Tibial nerve (tissue), 4 donors: Measurements from ENCODE around the gene COL6A2.

Experiments
- CTCF ChIP-seq, 5 experiments: fragments of 200-600 bp in 3 of 5; fragments of 450-650 bp in 2 of 5; sonication (generic) in 3 of 5; IDR thresholded peaks; one replicate each; pipeline ENCODE4 v1.5.1; 2016 to 2019; ENCODE audit warnings: antibody characterized with exemption in 5 of 5, mild to moderate bottlenecking in 3 of 5, moderate library complexity in 2 of 5
- EP300 ChIP-seq, 2 donors: sonication (generic); formaldehyde crosslinking; IDR thresholded peaks; one replicate each; pipeline ENCODE4 v1.6.1; 2017; ENCODE audit warnings: antibody characterized with exemption in 2 of 2, mild to moderate bottlenecking in 1 of 2
- POLR2A ChIP-seq, 2 donors: fragments of 450-650 bp; IDR thresholded peaks; one replicate each; pipeline ENCODE4 v1.6.1; 2017; ENCODE audit warnings: antibody characterized with exemption in 2 of 2, mild to moderate bottlenecking in 2 of 2, moderate library complexity in 2 of 2

- TF ChIP-seq CTCF (IDR thresholded peaks at IDR 0.05) (no peak), POLR2A (IDR thresholded peaks at IDR 0.05) (no peak), EP300 (IDR thresholded peaks at IDR 0.05) (no peak)
Observed at GRCh38 chr21:46096596-46097335, 1.1 kb upstream of the COL6A2 start.
